Dendritic cell treated with granulocyte-macrophage colony-stimulating factor and Interleukin-4, amounts not matched to agents 40 ng/mL and 50 ng/mL, for 4 days (primary cell): Measurements from ENCODE around the gene GPR25.
"Not testable (repeated sequence)": the region's sequence is repeated elsewhere in the genome, so short reads cannot be mapped to it uniquely, and the experiment has no call there.

Experiments
- H3K27ac Mint-ChIP-seq: one replicate; pipeline ENCODE4 v1.8.0; 2022; ENCODE audit warnings: mild to moderate bottlenecking, mixed read lengths
- H3K27me3 Mint-ChIP-seq: one replicate; pipeline ENCODE4 v1.8.0; 2022; ENCODE audit warnings: mild to moderate bottlenecking, mixed read lengths
- H3K36me3 Mint-ChIP-seq: one replicate; pipeline ENCODE4 v1.8.0; 2022; ENCODE audit warnings: low read depth, mixed read lengths
- H3K4me1 Mint-ChIP-seq: one replicate; pipeline ENCODE4 v1.8.0; 2022; ENCODE audit warnings: low read depth, mixed read lengths
- H3K4me3 Mint-ChIP-seq: one replicate; pipeline ENCODE4 v1.8.0; 2022; ENCODE audit warnings: mild to moderate bottlenecking, moderate library complexity, mixed read lengths
- H3K9me3 Mint-ChIP-seq: one replicate; pipeline ENCODE4 v1.8.0; 2022; ENCODE audit warnings: mixed read lengths
- intact Hi-C: fragments of 100-400 bp; cut with micrococcal nuclease; formaldehyde crosslinking; loops from one replicate; pipeline ENCODE4 v1.15.0; 2022

Gene GPR25

GRCh38 chr1:200905411-200906052 lies 32.8 kb downstream of the GPR25 start:
- Mint-ChIP-seq H3K27ac (no peak overlapping the region), H3K4me1 (peaks cover 15% of the 10 kb centered on the region), H3K27me3 (no peaks in the 10 kb centered on the region), H3K36me3 (no peaks in the 10 kb centered on the region), H3K4me3 (no peak overlapping the region), H3K9me3 (no peaks in the 10 kb centered on the region)
- intact Hi-C loops: no loop called here

GRCh38 chr1:200906491-200906890 lies 33.7 kb downstream of the GPR25 start:
- Mint-ChIP-seq H3K27me3 (no peaks in the 10 kb centered on the region), H3K4me1 (peaks cover 15% of the 10 kb centered on the region), H3K4me3 (no peak overlapping the region), H3K27ac (no peak overlapping the region), H3K36me3 (no peaks in the 10 kb centered on the region), H3K9me3 (no peaks in the 10 kb centered on the region)
- intact Hi-C loops: no loop called here

GRCh38 chr1:200907611-200908097 lies 34.9 kb downstream of the GPR25 start:
- no peaks in the 10 kb centered on the region for H3K27me3 Mint-ChIP-seq
- H3K36me3 Mint-ChIP-seq: no peaks in the 10 kb centered on the region
- H3K27ac Mint-ChIP-seq: no peak overlapping the region
- no peaks in the 10 kb centered on the region for H3K9me3 Mint-ChIP-seq
- peaks cover 15% of the 10 kb centered on the region for H3K4me1 Mint-ChIP-seq
- H3K4me3 Mint-ChIP-seq: no peak overlapping the region
- intact Hi-C loops: no loop called here

- H3K36me3 Mint-ChIP-seq: no peaks in the 10 kb centered on the region
- no peaks in the 10 kb centered on the region for H3K9me3 Mint-ChIP-seq
- peaks cover 15% of the 10 kb centered on the region for H3K4me1 Mint-ChIP-seq
- no peaks in the 10 kb centered on the region for H3K27me3 Mint-ChIP-seq
- intact Hi-C loops: no loop called here
- H3K4me3 Mint-ChIP-seq: no peak overlapping the region
- no peak overlapping the region for H3K27ac Mint-ChIP-seq
Observed at GRCh38 chr1:200908191-200908868, 35.5 kb downstream of the GPR25 start.

- Mint-ChIP-seq H3K4me1 (peaks cover 15% of the 10 kb centered on the region), H3K9me3 (no peaks in the 10 kb centered on the region), H3K4me3 (no peak overlapping the region), H3K27ac (no peak overlapping the region), H3K27me3 (no peaks in the 10 kb centered on the region), H3K36me3 (no peaks in the 10 kb centered on the region)
- intact Hi-C loops: no loop called here
Observed at GRCh38 chr1:200909071-200909470, 36.3 kb downstream of the GPR25 start.

- Mint-ChIP-seq H3K36me3 (no peaks in the 10 kb centered on the region), H3K4me3 (no peak overlapping the region), H3K27me3 (no peaks in the 10 kb centered on the region), H3K9me3 (no peaks in the 10 kb centered on the region), H3K4me1 (peaks cover 15% of the 10 kb centered on the region), H3K27ac (no peak overlapping the region)
- intact Hi-C loops: no loop called here
Observed at GRCh38 chr1:200909757-200910239, 37.0 kb downstream of the GPR25 start.

GRCh38 chr1:200911361-200911760 lies 38.6 kb downstream of the GPR25 start:
- Mint-ChIP-seq H3K27ac (no peak overlapping the region), H3K9me3 (no peaks in the 10 kb centered on the region), H3K4me3 (no peak overlapping the region), H3K36me3 (no peaks in the 10 kb centered on the region), H3K4me1 (peaks cover 15% of the 10 kb centered on the region), H3K27me3 (no peaks in the 10 kb centered on the region)
- intact Hi-C loops: no loop called here

GRCh38 chr1:200911936-200912335 lies 39.2 kb downstream of the GPR25 start:
- H3K36me3 Mint-ChIP-seq, intact Hi-C loops, H3K4me3 Mint-ChIP-seq, H3K9me3 Mint-ChIP-seq, H3K27me3 Mint-ChIP-seq, H3K27ac Mint-ChIP-seq: not testable (repeated sequence)
- H3K4me1 Mint-ChIP-seq: peaks cover 15% of the 10 kb centered on the region

- Mint-ChIP-seq H3K4me3 (no peak overlapping the region), H3K9me3 (no peaks in the 10 kb centered on the region), H3K4me1 (peaks cover 6% of the 10 kb centered on the region), H3K27ac (no peak overlapping the region), H3K27me3 (no peaks in the 10 kb centered on the region), H3K36me3 (no peaks in the 10 kb centered on the region)
- intact Hi-C loops: no loop called here
Observed at GRCh38 chr1:200912737-200913407, 40.1 kb downstream of the GPR25 start.

GRCh38 chr1:200916152-200916551 lies 43.4 kb downstream of the GPR25 start:
- H3K9me3 Mint-ChIP-seq: no peaks in the 10 kb centered on the region
- no peak overlapping the region for H3K27ac Mint-ChIP-seq
- no peak overlapping the region for H3K4me3 Mint-ChIP-seq
- intact Hi-C loops: no loop called here
- H3K4me1 Mint-ChIP-seq: peaks cover 6% of the 10 kb centered on the region
- no peaks in the 10 kb centered on the region for H3K36me3 Mint-ChIP-seq
- no peaks in the 10 kb centered on the region for H3K27me3 Mint-ChIP-seq

GRCh38 chr1:200916681-200917080 lies 43.9 kb downstream of the GPR25 start:
- no peaks in the 10 kb centered on the region for H3K36me3 Mint-ChIP-seq

GRCh38 chr1:200917291-200917817 lies 44.6 kb downstream of the GPR25 start:
- no peaks in the 10 kb centered on the region for H3K27me3 Mint-ChIP-seq

More at GRCh38 chr1:200916681-200917080, 43.9 kb downstream of the GPR25 start:
- no peaks in the 10 kb centered on the region for H3K9me3 Mint-ChIP-seq
- no peaks in the 10 kb centered on the region for H3K27me3 Mint-ChIP-seq
- intact Hi-C loops: no loop called here
- H3K4me1 Mint-ChIP-seq: peaks cover 6% of the 10 kb centered on the region
- H3K27ac Mint-ChIP-seq: no peak overlapping the region
- no peak overlapping the region for H3K4me3 Mint-ChIP-seq

GRCh38 chr1:200918006-200918405 lies 45.2 kb downstream of the GPR25 start:
- intact Hi-C loops: no loop called here
- Mint-ChIP-seq H3K27ac (no peak overlapping the region), H3K4me1 (peaks cover 6% of the 10 kb centered on the region), H3K36me3 (no peaks in the 10 kb centered on the region), H3K9me3 (no peaks in the 10 kb centered on the region), H3K27me3 (no peaks in the 10 kb centered on the region), H3K4me3 (no peak overlapping the region)

More at GRCh38 chr1:200917291-200917817, 44.6 kb downstream of the GPR25 start:
- Mint-ChIP-seq H3K4me1 (peaks cover 6% of the 10 kb centered on the region), H3K27ac (no peak overlapping the region), H3K36me3 (no peaks in the 10 kb centered on the region), H3K4me3 (no peak overlapping the region), H3K9me3 (no peaks in the 10 kb centered on the region)
- intact Hi-C loops: no loop called here

GRCh38 chr1:200919386-200919785 lies 46.6 kb downstream of the GPR25 start:
- intact Hi-C loops: no loop called here
- H3K27me3 Mint-ChIP-seq: no peaks in the 10 kb centered on the region
- no peak overlapping the region for H3K27ac Mint-ChIP-seq
- no peaks in the 10 kb centered on the region for H3K36me3 Mint-ChIP-seq
- H3K4me1 Mint-ChIP-seq: peaks cover 6% of the 10 kb centered on the region
- H3K9me3 Mint-ChIP-seq: no peaks in the 10 kb centered on the region
- no peak overlapping the region for H3K4me3 Mint-ChIP-seq
